Endodermal cell (in vitro differentiated cells): ENCODE data around the gene ZNF771. TPM values are rescaled to one million over a fixed set of nuclear protein-coding genes. Genes with fewer than 3 reads are reported as not detected.

Source experiments
- DNase-seq: peaks from one replicate; pipeline ENCODE4 v3.0.0-alpha.2; 2017
- H3K27ac ChIP-seq: 2 replicates; pipeline ENCODE4 v1.5.1; 2013; ENCODE audit warnings: mild to moderate bottlenecking, low read depth, low read length, moderate library complexity
- H3K27me3 ChIP-seq: 2 replicates; pipeline ENCODE4 v1.6.1; 2013; ENCODE audit warnings: mild to moderate bottlenecking, low read length, moderate library complexity; ENCODE audit not compliant: insufficient read depth, control insufficient read depth, poor library complexity, severe bottlenecking
- H3K36me3 ChIP-seq: 2 replicates; pipeline ENCODE4 v1.7.0; 2013; ENCODE audit warnings: mild to moderate bottlenecking, low read length, moderate library complexity; ENCODE audit not compliant: control insufficient read depth, insufficient read depth
- H3K4me1 ChIP-seq: one replicate; pipeline ENCODE4 v1.7.0; 2013; ENCODE audit warnings: low read length; ENCODE audit not compliant: control insufficient read depth, insufficient read depth
- H3K4me3 ChIP-seq: 2 replicates; pipeline ENCODE4 v1.5.1; 2013; ENCODE audit warnings: mild to moderate bottlenecking, low read length, moderate library complexity
- H3K9ac ChIP-seq: 2 replicates; pipeline ENCODE4 v1.6.1; 2013; ENCODE audit warnings: mild to moderate bottlenecking, low read length, moderate library complexity; ENCODE audit not compliant: poor library complexity, severe bottlenecking; ENCODE audit errors: extremely low read depth
- H3K9me3 ChIP-seq: 2 replicates; pipeline ENCODE4 v1.6.1; 2013; ENCODE audit warnings: mild to moderate bottlenecking, low read length, moderate library complexity; ENCODE audit not compliant: control insufficient read depth
- H3K27ac Mint-ChIP-seq: 2 replicates; pipeline ENCODE4 v1.8.0; 2020; ENCODE audit warnings: mixed read lengths
- H3K27me3 Mint-ChIP-seq: 2 replicates; pipeline ENCODE4 v1.8.0; 2021; ENCODE audit warnings: mild to moderate bottlenecking, mixed read lengths; ENCODE audit not compliant: insufficient read depth
- H3K36me3 Mint-ChIP-seq: 2 replicates; pipeline ENCODE4 v1.8.0; 2020; ENCODE audit warnings: low read depth, mixed read lengths
- H3K4me1 Mint-ChIP-seq: 2 replicates; pipeline ENCODE4 v1.8.0; 2020; ENCODE audit warnings: mixed read lengths
- H3K4me3 Mint-ChIP-seq: 2 replicates; pipeline ENCODE4 v1.8.0; 2020; ENCODE audit warnings: mild to moderate bottlenecking, moderate library complexity, mixed read lengths
- H3K9me3 Mint-ChIP-seq: 2 replicates; pipeline ENCODE4 v1.8.0; 2020; ENCODE audit warnings: mild to moderate bottlenecking, mixed read lengths
- WGBS, 2 experiments: methylation state at CpG; one replicate each; pipeline versions ENCODE4 v1.1.5 to v1.1.7; 2013; ENCODE audit warnings: missing lambda C conversion rate in 2 of 2, mixed read lengths in 1 of 2; ENCODE audit not compliant: insufficient coverage in 1 of 2, insufficient read length in 1 of 2; 5-methylcytosine and 5-hydroxymethylcytosine counted together
- total RNA-seq, 2 donors: library from RNA; stranded (reverse); fragmentation: NEBNext Ultra II Directional in 1 of 2; extraction: Animal tissue kit (Norgen Biotek cat#: 25700) in 1 of 2; gene quantifications; 2 replicates in 1 of 2; 3 replicates in 1 of 2; pipeline ENCODE4 v1.2.1, GENCODE V29; 2021
- TF ChIP-seq, protein P1 (sequence below): fragments of 200-600 bp; sonication (generic); conservative IDR thresholded peaks from 2 replicates; pipeline ENCODE4 v1.5.0; 2021; ENCODE audit warnings: antibody characterized with exemption, mild to moderate bottlenecking

ZNF771 gene
- total RNA-seq, 2 donors from 2014 or later, result 14.7 to 16.6 TPM

DNA sequence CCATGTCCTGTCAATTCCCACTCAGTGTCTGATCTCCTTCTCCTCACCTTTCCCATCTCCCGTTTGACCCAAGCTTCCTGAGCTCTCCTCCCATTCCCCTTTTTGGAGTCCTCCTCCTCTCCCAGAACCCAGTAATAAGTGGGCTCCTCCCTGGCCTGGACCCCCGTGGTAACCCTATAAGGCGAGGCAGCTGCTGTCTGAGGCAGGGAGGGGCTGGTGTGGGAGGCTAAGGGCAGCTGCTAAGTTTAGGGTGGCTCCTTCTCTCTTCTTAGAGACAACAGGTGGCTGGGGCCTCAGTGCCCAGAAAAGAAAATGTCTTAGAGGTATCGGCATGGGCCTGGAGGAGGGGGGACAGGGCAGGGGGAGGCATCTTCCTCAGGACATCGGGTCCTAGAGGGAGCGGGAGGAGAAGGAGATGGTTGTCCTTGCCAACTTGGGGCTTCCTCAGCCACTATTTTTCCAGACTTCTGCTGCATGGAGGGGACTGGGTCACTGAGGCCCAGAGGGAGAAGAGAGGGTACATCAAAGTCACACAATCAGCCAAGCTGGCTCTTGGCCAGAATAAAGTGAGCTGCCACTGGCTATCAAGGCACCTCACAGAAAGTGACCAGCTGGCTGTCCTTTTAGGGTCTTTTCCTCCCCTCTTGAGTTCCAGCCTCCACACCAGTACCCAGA is 35.2 kb upstream of the ZNF771 start:
- no peak overlapping the region for H3K4me3 ChIP-seq
- no peak overlapping the region for H3K27ac ChIP-seq
- peaks cover 10% of the 10 kb centered on the region for H3K4me1 ChIP-seq
- Mint-ChIP-seq H3K27me3 (no peaks in the 10 kb centered on the region), H3K4me3 (peak overlapping the region; percentile 60), H3K4me1 (peaks cover 37% of the 10 kb centered on the region), H3K9me3 (no peaks in the 10 kb centered on the region), H3K36me3 (no peaks in the 10 kb centered on the region), H3K27ac (no peak overlapping the region)
- no peaks in the 10 kb centered on the region for H3K27me3 ChIP-seq
- H3K36me3 ChIP-seq, result peaks cover 3% of the 10 kb centered on the region
- no peaks in the 10 kb centered on the region for H3K9me3 ChIP-seq
- 90 to 94% methylated on average over 3 to 6 of the region's 6 CpGs for WGBS, 2 experiments
- no peak overlapping the region for H3K9ac ChIP-seq
- peak; percentile 35 for DNase-seq
- TF ChIP-seq, protein P1, sequence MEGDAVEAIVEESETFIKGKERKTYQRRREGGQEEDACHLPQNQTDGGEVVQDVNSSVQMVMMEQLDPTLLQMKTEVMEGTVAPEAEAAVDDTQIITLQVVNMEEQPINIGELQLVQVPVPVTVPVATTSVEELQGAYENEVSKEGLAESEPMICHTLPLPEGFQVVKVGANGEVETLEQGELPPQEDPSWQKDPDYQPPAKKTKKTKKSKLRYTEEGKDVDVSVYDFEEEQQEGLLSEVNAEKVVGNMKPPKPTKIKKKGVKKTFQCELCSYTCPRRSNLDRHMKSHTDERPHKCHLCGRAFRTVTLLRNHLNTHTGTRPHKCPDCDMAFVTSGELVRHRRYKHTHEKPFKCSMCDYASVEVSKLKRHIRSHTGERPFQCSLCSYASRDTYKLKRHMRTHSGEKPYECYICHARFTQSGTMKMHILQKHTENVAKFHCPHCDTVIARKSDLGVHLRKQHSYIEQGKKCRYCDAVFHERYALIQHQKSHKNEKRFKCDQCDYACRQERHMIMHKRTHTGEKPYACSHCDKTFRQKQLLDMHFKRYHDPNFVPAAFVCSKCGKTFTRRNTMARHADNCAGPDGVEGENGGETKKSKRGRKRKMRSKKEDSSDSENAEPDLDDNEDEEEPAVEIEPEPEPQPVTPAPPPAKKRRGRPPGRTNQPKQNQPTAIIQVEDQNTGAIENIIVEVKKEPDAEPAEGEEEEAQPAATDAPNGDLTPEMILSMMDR, result no peak

DNA sequence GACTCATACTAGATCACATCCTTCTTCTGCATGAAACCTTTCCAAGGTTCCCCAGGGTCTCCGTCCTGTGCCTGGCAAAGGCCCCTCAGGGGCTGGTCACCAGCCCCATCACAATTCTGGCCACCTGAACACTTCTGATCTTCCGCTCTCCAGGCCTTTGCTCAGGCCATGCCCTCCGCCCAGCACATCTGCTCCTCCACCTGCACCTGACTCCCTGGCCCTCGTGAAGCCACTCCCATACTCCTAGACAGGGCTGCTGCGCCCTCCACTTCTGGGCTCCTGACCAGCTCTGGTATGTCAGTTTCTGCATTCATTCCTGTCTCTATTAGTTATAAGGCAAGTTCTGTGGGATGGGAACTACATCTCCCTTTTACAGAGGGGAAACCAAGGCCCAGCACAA is 34.7 kb upstream of the ZNF771 start:
- DNase-seq, result peak; percentile 40
- Histone ChIP-seq H3K36me3 (no peaks in the 10 kb centered on the region), H3K9ac (no peak overlapping the region), H3K9me3 (no peaks in the 10 kb centered on the region), H3K27ac (no peak overlapping the region), H3K4me1 (peaks cover 9% of the 10 kb centered on the region), H3K4me3 (no peak overlapping the region), H3K27me3 (no peaks in the 10 kb centered on the region)
- TF ChIP-seq, protein P1, result no peak
- no peak overlapping the region for H3K4me3 Mint-ChIP-seq
- no peaks in the 10 kb centered on the region for H3K36me3 Mint-ChIP-seq
- no peaks in the 10 kb centered on the region for H3K27me3 Mint-ChIP-seq
- no peak overlapping the region for H3K27ac Mint-ChIP-seq
- H3K4me1 Mint-ChIP-seq, result peaks cover 35% of the 10 kb centered on the region
- WGBS, 2 experiments, result 84 to 86% methylated on average over 3 to 5 of the region's 5 CpGs
- no peaks in the 10 kb centered on the region for H3K9me3 Mint-ChIP-seq

DNA sequence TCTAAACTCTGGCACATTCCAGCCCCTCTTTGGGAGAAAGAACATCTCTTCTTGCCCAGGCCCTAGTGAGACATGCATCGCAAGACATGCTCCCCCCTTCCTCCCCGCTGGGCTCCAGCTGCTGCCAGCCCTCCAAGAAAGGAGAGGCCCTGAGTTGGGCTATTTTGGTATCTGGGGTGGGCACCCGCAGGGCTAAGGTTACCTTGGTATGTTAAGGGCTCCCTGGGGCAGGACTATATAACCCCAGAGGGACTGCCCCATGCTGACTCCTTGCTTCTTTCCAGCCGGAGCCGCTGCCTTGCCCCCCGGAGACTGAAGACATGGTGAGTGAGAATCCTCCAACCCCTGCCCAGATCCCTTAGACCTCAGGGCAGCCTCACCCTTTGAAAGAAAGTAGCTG is 32.9 kb upstream of the ZNF771 start, which contains the start of gene MYL11:
TSS of gene MYL11 (plus strand) at position 265 of the 400 bp plus-strand sequence. CDS start at position 321, 56 bp downstream.
- WGBS, 2 experiments, result 90 to 92% methylated on average over 5 to 6 of the region's 6 CpGs
- no peak within 1 kb of the TSS for H3K4me3 Mint-ChIP-seq

More for the DNA sequence above, 32.9 kb upstream of the ZNF771 start, which contains the start of gene MYL11:
- no peaks in the 10 kb centered on the region for H3K27me3 Mint-ChIP-seq
- H3K9me3 Mint-ChIP-seq, result no peaks in the 10 kb centered on the region
- Histone ChIP-seq H3K27ac (no peak within 1 kb of the TSS), H3K4me1 (peaks cover 6% of the 10 kb centered on the region), H3K36me3 (no peaks in the 10 kb centered on the region), H3K4me3 (no peak within 1 kb of the TSS), H3K9me3 (no peaks in the 10 kb centered on the region), H3K9ac (peak within 1 kb of the TSS; percentile 20), H3K27me3 (no peaks in the 10 kb centered on the region)
- peak; percentile 38 for DNase-seq
- peak within 1 kb of the TSS; percentile 78 for H3K27ac Mint-ChIP-seq
- peaks cover 18% of the 10 kb centered on the region for H3K4me1 Mint-ChIP-seq
- TF ChIP-seq, protein P1, result no peak
- H3K36me3 Mint-ChIP-seq, result no peaks in the 10 kb centered on the region
